GM23338 (cell line): ENCODE measurements around the gene LEMD2. TPM values are rescaled to one million over a fixed set of nuclear protein-coding genes. Genes with fewer than 3 reads are reported as not detected.

Experiments used
- ATAC-seq: fragments of 200-7000 bp; cut with Tn5 transposase; 3 replicates; pipeline ENCODE4 v1.9.1; 2020
- DNase-seq: peaks from one replicate; pipeline ENCODE4 v3.0.0-alpha.2; 2015; ENCODE audit warnings: low spot score
- H2AFZ ChIP-seq: fragments of 200-600 bp; sonication (generic); 2 replicates; pipeline ENCODE4 v1.8.0; 2016; ENCODE audit warnings: antibody characterized with exemption, mild to moderate bottlenecking, moderate library complexity
- H3F3A ChIP-seq: fragments of 200-600 bp; sonication (generic); replicated peaks from 2 replicates; pipeline ENCODE4 v1.8.0; 2017; ENCODE audit warnings: antibody characterized with exemption, mixed run types, low read depth
- H3K27ac ChIP-seq: fragments of 200-600 bp; sonication (generic); 2 replicates; pipeline ENCODE4 v1.6.1; 2016; ENCODE audit warnings: low read depth
- H3K27me3 ChIP-seq: fragments of 200-600 bp; sonication (generic); 2 replicates; pipeline ENCODE4 v1.8.0; 2016; ENCODE audit warnings: mild to moderate bottlenecking, mixed run types, moderate library complexity; ENCODE audit not compliant: insufficient read depth
- H3K36me3 ChIP-seq: fragments of 200-600 bp; sonication (generic); 2 replicates; pipeline ENCODE4 v1.8.0; 2016; ENCODE audit warnings: mild to moderate bottlenecking; ENCODE audit not compliant: insufficient read depth
- H3K4me1 ChIP-seq: fragments of 200-600 bp; sonication (generic); 2 replicates; pipeline ENCODE4 v1.8.0; 2016; ENCODE audit warnings: mild to moderate bottlenecking, moderate library complexity; ENCODE audit not compliant: insufficient read depth
- H3K4me2 ChIP-seq: fragments of 200-600 bp; sonication (generic); 2 replicates; pipeline ENCODE4 v1.7.1; 2017; ENCODE audit warnings: mixed run types
- H3K4me3 ChIP-seq: fragments of 200-600 bp; sonication (generic); 2 replicates; pipeline ENCODE4 v1.6.1; 2016; ENCODE audit warnings: mixed run types
- H3K79me2 ChIP-seq: fragments of 200-600 bp; sonication (generic); replicated peaks from 2 replicates; pipeline ENCODE4 v1.8.0; 2017; ENCODE audit warnings: mild to moderate bottlenecking; ENCODE audit not compliant: insufficient read depth
- H3K9me2 ChIP-seq: fragments of 200-600 bp; sonication (generic); 2 replicates; pipeline ENCODE4 v1.8.0; 2017; ENCODE audit not compliant: insufficient read depth
- H4K20me1 ChIP-seq: fragments of 200-600 bp; sonication (generic); replicated peaks from 2 replicates; pipeline ENCODE4 v1.8.0; 2017; ENCODE audit warnings: mild to moderate bottlenecking; ENCODE audit not compliant: insufficient read depth
- H3K27ac Mint-ChIP-seq: 2 replicates; pipeline ENCODE4 v1.8.0; 2020; ENCODE audit warnings: inconsistent platforms, mild to moderate bottlenecking, moderate library complexity, mixed read lengths
- H3K27me3 Mint-ChIP-seq: 3 replicates; pipeline ENCODE4 v1.8.0; 2022; ENCODE audit warnings: low read depth, mild to moderate bottlenecking, moderate library complexity, mixed read lengths, inconsistent platforms; ENCODE audit not compliant: insufficient read depth, poor library complexity
- H3K36me3 Mint-ChIP-seq: 3 replicates; pipeline ENCODE4 v1.8.0; 2021; ENCODE audit warnings: low read depth, mild to moderate bottlenecking, inconsistent platforms, moderate library complexity, mixed read lengths
- H3K4me1 Mint-ChIP-seq: 3 replicates; pipeline ENCODE4 v1.8.0; 2020; ENCODE audit warnings: mild to moderate bottlenecking, inconsistent platforms, mixed read lengths
- H3K4me3 Mint-ChIP-seq: 3 replicates; pipeline ENCODE4 v1.8.0; 2021; ENCODE audit warnings: moderate library complexity, mild to moderate bottlenecking, inconsistent platforms, mixed read lengths
- H3K9me3 Mint-ChIP-seq: 3 replicates; pipeline ENCODE4 v1.8.0; 2020; ENCODE audit warnings: moderate library complexity, mild to moderate bottlenecking, inconsistent platforms, mixed read lengths
- CREB1 ChIP-seq: fragments of 250-450 bp; sonication (Bioruptor Pico); IDR thresholded peaks from 2 replicates; pipeline ENCODE4 v1.5.0; 2020; ENCODE audit warnings: low read depth, mild to moderate bottlenecking, moderate library complexity
- ETS1 ChIP-seq: IDR thresholded peaks from 2 replicates; pipeline ENCODE4 v1.6.1; 2016; ENCODE audit warnings: antibody characterized with exemption
- EZH2 ChIP-seq: fragments of 200-600 bp; sonication (generic); IDR thresholded peaks from one replicate; pipeline ENCODE4 v1.8.0; 2017; ENCODE audit warnings: antibody characterized with exemption, mild to moderate bottlenecking, low read depth; ENCODE audit not compliant: unreplicated experiment
- EZH2phosphoT487 ChIP-seq: fragments of 200-600 bp; sonication (generic); IDR thresholded peaks from one replicate; pipeline ENCODE4 v1.8.1; 2018; ENCODE audit warnings: antibody characterized with exemption; ENCODE audit not compliant: unreplicated experiment
- JUNB ChIP-seq: IDR thresholded peaks from one replicate; pipeline ENCODE4 v1.6.1; 2016; ENCODE audit warnings: antibody characterized with exemption; ENCODE audit not compliant: unreplicated experiment
- NANOG ChIP-seq: IDR thresholded peaks from 2 replicates; pipeline ENCODE4 v1.6.1; 2016; ENCODE audit warnings: antibody characterized with exemption, borderline replicate concordance
- POLR2AphosphoS5 ChIP-seq: IDR thresholded peaks from 2 replicates; pipeline ENCODE4 v1.6.1; 2016; ENCODE audit warnings: antibody characterized with exemption, low read depth
- REST ChIP-seq: IDR thresholded peaks from one replicate; pipeline ENCODE4 v1.6.1; 2018; ENCODE audit warnings: antibody characterized with exemption; ENCODE audit not compliant: unreplicated experiment
- STAT1 ChIP-seq: IDR thresholded peaks from one replicate; pipeline ENCODE4 v1.6.1; 2016; ENCODE audit warnings: antibody characterized with exemption; ENCODE audit not compliant: unreplicated experiment
- ZNF114 ChIP-seq: fragments of 250-450 bp; sonication (Bioruptor Pico); IDR thresholded peaks from 2 replicates; pipeline ENCODE4 v1.5.0; 2020; ENCODE audit warnings: mild to moderate bottlenecking, moderate library complexity
- ZNF331 ChIP-seq: fragments of 250-450 bp; sonication (Bioruptor Pico); IDR thresholded peaks from 2 replicates; pipeline ENCODE4 v1.5.0; 2020; ENCODE audit warnings: low read depth, mild to moderate bottlenecking, moderate library complexity
- ZNF462 ChIP-seq: fragments of 250-450 bp; sonication (Bioruptor Pico); IDR thresholded peaks from 2 replicates; pipeline ENCODE4 v1.5.0; 2020; ENCODE audit warnings: mild to moderate bottlenecking, moderate library complexity
- polyA plus RNA-seq: library from polyadenylated mRNA; unstranded; fragments of >200 nt; fragmentation: Nextera tagmentation; extraction: Ambion mirVana; gene quantifications from 2 replicates; pipeline ENCODE4 v1.2.1, GENCODE V29; 2016
- total RNA-seq: library from RNA; depleted of rRNA; stranded (reverse); fragments of >200 nt; shearing (Covaris generic); gene quantifications from 2 replicates; pipeline ENCODE4 v1.2.3, GENCODE V29; 2014
- TF ChIP-seq, protein P1 (sequence below), 2 experiments: fragments of 200-600 bp in 1 of 2; sonication (generic) in 1 of 2; conservative IDR thresholded peaks; 2 replicates each; pipeline versions ENCODE4 v1.5.1 to v1.6.1; 2016 to 2017; ENCODE audit warnings: antibody characterized with exemption in 2 of 2, low read depth in 2 of 2, mild to moderate bottlenecking in 2 of 2, moderate library complexity in 1 of 2

LEMD2 gene
- total and polyA plus RNA-seq, 2 experiments from 2014 or later, result 28.6 to 64.7 TPM

- Histone ChIP-seq H3K9me2 (no peaks in the 10 kb centered on the region), H3F3A (no peaks in the 10 kb centered on the region), H3K27ac (no peak overlapping the region), H4K20me1 (no peaks in the 10 kb centered on the region), H3K27me3 (no peaks in the 10 kb centered on the region), H3K4me2 (no peak overlapping the region), H3K79me2 (no peaks in the 10 kb centered on the region), H3K4me1 (no peaks in the 10 kb centered on the region), H3K4me3 (no peak overlapping the region), H3K36me3 (no peaks in the 10 kb centered on the region), H2AFZ (no peak overlapping the region)
- Mint-ChIP-seq H3K27me3 (peaks cover 6% of the 10 kb centered on the region), H3K4me1 (peaks cover 24% of the 10 kb centered on the region), H3K9me3 (no peaks in the 10 kb centered on the region), H3K36me3 (no peaks in the 10 kb centered on the region), H3K27ac (no peak overlapping the region), H3K4me3 (no peak overlapping the region)
- DNase-seq (no peak), ATAC-seq (peak; percentile 59)
- no peak for TF ChIP-seq ZNF462 (CRISPR knock-in tag)
- no peak for TF ChIP-seq ETS1
- TF ChIP-seq STAT1, result no peak
- no peak for TF ChIP-seq JUNB
- TF ChIP-seq ZNF331, result no peak
- no peak for TF ChIP-seq EZH2phosphoT487
- TF ChIP-seq, protein P1, sequence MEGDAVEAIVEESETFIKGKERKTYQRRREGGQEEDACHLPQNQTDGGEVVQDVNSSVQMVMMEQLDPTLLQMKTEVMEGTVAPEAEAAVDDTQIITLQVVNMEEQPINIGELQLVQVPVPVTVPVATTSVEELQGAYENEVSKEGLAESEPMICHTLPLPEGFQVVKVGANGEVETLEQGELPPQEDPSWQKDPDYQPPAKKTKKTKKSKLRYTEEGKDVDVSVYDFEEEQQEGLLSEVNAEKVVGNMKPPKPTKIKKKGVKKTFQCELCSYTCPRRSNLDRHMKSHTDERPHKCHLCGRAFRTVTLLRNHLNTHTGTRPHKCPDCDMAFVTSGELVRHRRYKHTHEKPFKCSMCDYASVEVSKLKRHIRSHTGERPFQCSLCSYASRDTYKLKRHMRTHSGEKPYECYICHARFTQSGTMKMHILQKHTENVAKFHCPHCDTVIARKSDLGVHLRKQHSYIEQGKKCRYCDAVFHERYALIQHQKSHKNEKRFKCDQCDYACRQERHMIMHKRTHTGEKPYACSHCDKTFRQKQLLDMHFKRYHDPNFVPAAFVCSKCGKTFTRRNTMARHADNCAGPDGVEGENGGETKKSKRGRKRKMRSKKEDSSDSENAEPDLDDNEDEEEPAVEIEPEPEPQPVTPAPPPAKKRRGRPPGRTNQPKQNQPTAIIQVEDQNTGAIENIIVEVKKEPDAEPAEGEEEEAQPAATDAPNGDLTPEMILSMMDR (conservative IDR thresholded peaks at IDR 0.05; ENCODE audit: low read depth in 2 of 2), result no peak
- no peak for TF ChIP-seq NANOG
- TF ChIP-seq REST, result no peak
- no peak for TF ChIP-seq POLR2AphosphoS5
- no peak for TF ChIP-seq EZH2
- TF ChIP-seq ZNF114, result no peak
- TF ChIP-seq CREB1 (CRISPR knock-in tag), result no peak
These were observed 64.6 kb downstream of the LEMD2 start for GRCh38 chr6:33724102-33725023.
